HepG2 (cell line): ENCODE results near the gene ARAP1. TPM values are rescaled to one million over a fixed set of nuclear protein-coding genes. Genes with fewer than 3 reads are reported as not detected.

Experiments used
- JUNB ChIP-seq: sonication (generic); formaldehyde crosslinking; IDR thresholded peaks from 2 replicates; pipeline ENCODE4 v1.8.0; 2022; ENCODE audit warnings: missing genetic modification reagents, mild to moderate bottlenecking, borderline replicate concordance
- MBNL3 ChIP-seq: fragments of 250-450 bp; sonication (Bioruptor Pico); conservative IDR thresholded peaks from 2 replicates; pipeline ENCODE4 v1.8.0; 2022; ENCODE audit warnings: mild to moderate bottlenecking, inconsistent platforms
- PTBP1 ChIP-seq: fragments of 200-400 bp; formaldehyde crosslinking; IDR thresholded peaks from 2 replicates; pipeline ENCODE4 v1.6.1; 2018; ENCODE audit warnings: low read length, low read depth; ENCODE audit not compliant: poor library complexity, severe bottlenecking
- RORA ChIP-seq: sonication (generic); formaldehyde crosslinking; IDR thresholded peaks from 2 replicates; pipeline ENCODE4 v1.5.0; 2020; ENCODE audit warnings: mild to moderate bottlenecking, missing genetic modification reagents, moderate library complexity
- RXRB ChIP-seq: IDR thresholded peaks from 2 replicates; pipeline ENCODE4 v1.6.1; 2016; ENCODE audit warnings: borderline replicate concordance, missing genetic modification reagents, missing compliant biosample characterization
- SNAPC5 ChIP-seq: sonication (generic); formaldehyde crosslinking; IDR thresholded peaks from 2 replicates; pipeline ENCODE4 v1.8.1; 2023; ENCODE audit warnings: mild to moderate bottlenecking, missing genetic modification reagents, borderline replicate concordance
- SSRP1 ChIP-seq: IDR thresholded peaks from 2 replicates; pipeline ENCODE4 v1.6.1; 2016; ENCODE audit warnings: control low read depth
- TCF7L2 ChIP-seq: IDR thresholded peaks from 2 replicates; pipeline ENCODE4 v1.6.1; 2011; ENCODE audit warnings: mild to moderate bottlenecking, low read depth, low read length, moderate library complexity
- ZHX2 ChIP-seq, 2 experiments: sonication (generic) in 1 of 2; formaldehyde crosslinking in 1 of 2; IDR thresholded peaks; 2 replicates each; pipeline versions ENCODE4 v1.6.1 to v1.9.0; 2014 to 2022; ENCODE audit warnings: antibody characterized with exemption in 1 of 2, borderline replicate concordance in 1 of 2, inconsistent platforms in 1 of 2, low read depth in 1 of 2, missing genetic modification reagents in 1 of 2
- ZNF138 ChIP-seq: sonication (generic); formaldehyde crosslinking; IDR thresholded peaks from 2 replicates; pipeline ENCODE4 v1.5.0; 2020; ENCODE audit warnings: mild to moderate bottlenecking, low read depth, missing genetic modification reagents
- ZNF143 ChIP-seq: sonication (generic); formaldehyde crosslinking; IDR thresholded peaks from 2 replicates; pipeline ENCODE4 v1.4.0; 2020; ENCODE audit warnings: missing genetic modification reagents
- ZNF503 ChIP-seq: sonication (generic); formaldehyde crosslinking; IDR thresholded peaks from 2 replicates; pipeline ENCODE4 v1.4.0; 2020; ENCODE audit warnings: missing genetic modification reagents
- ZNF512 ChIP-seq: sonication (generic); formaldehyde crosslinking; IDR thresholded peaks from 2 replicates; pipeline ENCODE4 v1.4.0; 2020; ENCODE audit warnings: mild to moderate bottlenecking, missing genetic modification reagents
- ZNF550 ChIP-seq: sonication (generic); formaldehyde crosslinking; IDR thresholded peaks from 2 replicates; pipeline ENCODE4 v1.4.0; 2020; ENCODE audit warnings: mild to moderate bottlenecking, missing genetic modification reagents, borderline replicate concordance
- ZNF564 ChIP-seq: sonication (generic); formaldehyde crosslinking; IDR thresholded peaks from 2 replicates; pipeline ENCODE4 v1.8.1; 2023; ENCODE audit warnings: mild to moderate bottlenecking, missing genetic modification reagents
- ZNF713 ChIP-seq: sonication (generic); formaldehyde crosslinking; IDR thresholded peaks from 2 replicates; pipeline ENCODE4 v1.4.0; 2020; ENCODE audit warnings: mild to moderate bottlenecking, missing genetic modification reagents
- ZNF775 ChIP-seq: sonication (generic); formaldehyde crosslinking; IDR thresholded peaks from 2 replicates; pipeline ENCODE4 v1.4.0; 2020; ENCODE audit warnings: missing genetic modification reagents, mild to moderate bottlenecking, moderate library complexity, borderline replicate concordance
- ZNF781 ChIP-seq: sonication (generic); formaldehyde crosslinking; IDR thresholded peaks from 2 replicates; pipeline ENCODE4 v1.5.1; 2020; ENCODE audit warnings: borderline replicate concordance, mild to moderate bottlenecking, missing genetic modification reagents; ENCODE audit errors: not compliant biosample characterization
- ZSCAN25 ChIP-seq: sonication (generic); formaldehyde crosslinking; IDR thresholded peaks from 2 replicates; pipeline ENCODE4 v1.8.0; 2022; ENCODE audit warnings: mild to moderate bottlenecking, missing genetic modification reagents
- polyA plus RNA-seq, 8 experiments: library from polyadenylated mRNA; depleted of rRNA in 3 of 8; stranded (reverse) in 7 of 8; unstranded in 1 of 8; fragments of >200 nt; fragmentation: Illumina TruSeq in 4 of 8; extraction: Trizol in 4 of 8; gene quantifications; 2 replicates each; pipeline versions ENCODE4 v1.2.1 to v1.2.3, GENCODE V29; 2011 to 2016; ENCODE audit warnings: low read depth in 4 of 8, missing spikeins in 1 of 8, mixed read lengths in 1 of 8; ENCODE audit not compliant: insufficient read depth in 1 of 8
- total RNA-seq, 5 experiments: library from RNA; depleted of rRNA; stranded (reverse); fragments of >200 nt; fragmentation: Illumina TruSeq; extraction: Trizol; gene quantifications; 2 replicates each; pipeline ENCODE4 v1.2.3, GENCODE V29; 2016; ENCODE audit warnings: low read depth in 1 of 5

The ARAP1 gene
- total and polyA plus RNA-seq, 2 of the 13 experiments (the other 11 are each of a cell fraction or from before 2014, with no cell fraction given) = 43.2 to 55.5 TPM

GRCh38 chr11:72787216-72788104 is 35.3 kb upstream of the ARAP1 start (continued):
- TF ChIP-seq SSRP1 (no peak), ZNF143 (peak; percentile 24; the same call in 1 of the 2 replicates), ZSCAN25 (no peak), ZNF503 (CRISPR knock-in tag) (no peak), ZNF550 (CRISPR knock-in tag) (no peak), PTBP1 (no peak), JUNB (CRISPR knock-in tag) (no peak), RXRB (CRISPR knock-in tag) (0 out of 2 replicates have a peak, but pooled peaks have one; percentile 49), ZNF564 (CRISPR knock-in tag) (no peak), ZNF781 (CRISPR knock-in tag) (peak; percentile 25), MBNL3 (CRISPR knock-in tag) (no peak), RORA (CRISPR knock-in tag) (no peak), SNAPC5 (CRISPR knock-in tag) (no peak), ZNF512 (no peak), ZNF775 (peak; percentile 60; the same call in 1 of the 2 replicates), ZNF713 (CRISPR knock-in tag) (no peak), ZNF138 (CRISPR knock-in tag) (no peak), TCF7L2 (no peak), ZHX2 (IDR thresholded peaks at IDR 0.05; ENCODE audit: low read depth) (no peak), ZHX2 (CRISPR knock-in tag; IDR thresholded peaks at IDR 0.05; ENCODE audit: borderline replicate concordance) (no peak)
